ENCODE measurements around the gene NEK1.

Gene NEK1

DNA sequence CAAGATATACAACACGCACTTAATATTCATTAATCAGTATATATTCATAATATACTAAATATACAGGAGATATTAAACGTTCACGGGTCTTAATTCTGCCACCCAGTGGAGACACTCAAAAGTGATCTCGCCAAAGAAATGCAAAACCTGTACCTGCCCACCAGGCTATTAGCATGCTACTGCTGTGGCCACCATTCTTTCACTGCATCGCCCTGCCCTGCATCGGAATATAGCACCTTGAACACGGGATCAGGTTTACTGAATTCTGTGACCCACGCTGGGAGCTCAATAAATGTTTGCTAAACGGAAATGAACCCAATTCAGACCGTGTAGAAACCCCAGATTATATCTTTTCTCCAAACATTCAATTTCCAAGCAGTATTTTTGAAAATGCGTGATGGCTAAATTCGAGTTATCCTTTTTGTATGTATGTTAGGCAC is 7.2 kb upstream of the NEK1 start:
- TF ChIP-seq, protein P1, sequence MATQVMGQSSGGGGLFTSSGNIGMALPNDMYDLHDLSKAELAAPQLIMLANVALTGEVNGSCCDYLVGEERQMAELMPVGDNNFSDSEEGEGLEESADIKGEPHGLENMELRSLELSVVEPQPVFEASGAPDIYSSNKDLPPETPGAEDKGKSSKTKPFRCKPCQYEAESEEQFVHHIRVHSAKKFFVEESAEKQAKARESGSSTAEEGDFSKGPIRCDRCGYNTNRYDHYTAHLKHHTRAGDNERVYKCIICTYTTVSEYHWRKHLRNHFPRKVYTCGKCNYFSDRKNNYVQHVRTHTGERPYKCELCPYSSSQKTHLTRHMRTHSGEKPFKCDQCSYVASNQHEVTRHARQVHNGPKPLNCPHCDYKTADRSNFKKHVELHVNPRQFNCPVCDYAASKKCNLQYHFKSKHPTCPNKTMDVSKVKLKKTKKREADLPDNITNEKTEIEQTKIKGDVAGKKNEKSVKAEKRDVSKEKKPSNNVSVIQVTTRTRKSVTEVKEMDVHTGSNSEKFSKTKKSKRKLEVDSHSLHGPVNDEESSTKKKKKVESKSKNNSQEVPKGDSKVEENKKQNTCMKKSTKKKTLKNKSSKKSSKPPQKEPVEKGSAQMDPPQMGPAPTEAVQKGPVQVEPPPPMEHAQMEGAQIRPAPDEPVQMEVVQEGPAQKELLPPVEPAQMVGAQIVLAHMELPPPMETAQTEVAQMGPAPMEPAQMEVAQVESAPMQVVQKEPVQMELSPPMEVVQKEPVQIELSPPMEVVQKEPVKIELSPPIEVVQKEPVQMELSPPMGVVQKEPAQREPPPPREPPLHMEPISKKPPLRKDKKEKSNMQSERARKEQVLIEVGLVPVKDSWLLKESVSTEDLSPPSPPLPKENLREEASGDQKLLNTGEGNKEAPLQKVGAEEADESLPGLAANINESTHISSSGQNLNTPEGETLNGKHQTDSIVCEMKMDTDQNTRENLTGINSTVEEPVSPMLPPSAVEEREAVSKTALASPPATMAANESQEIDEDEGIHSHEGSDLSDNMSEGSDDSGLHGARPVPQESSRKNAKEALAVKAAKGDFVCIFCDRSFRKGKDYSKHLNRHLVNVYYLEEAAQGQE (IDR thresholded peaks at IDR 0.05; ENCODE audit: insufficient read depth in 1 of 2, low read depth in 2 of 2, low read length in 2 of 2), result no peak
- no peak for TF ChIP-seq FOXP2 (optimal IDR thresholded peaks at IDR 0.05; ENCODE audit: borderline replicate concordance, extremely low read depth, extremely low read length, insufficient read depth)
- TF ChIP-seq TAF1 (IDR thresholded peaks at IDR 0.05; ENCODE audit: borderline replicate concordance, insufficient read depth, low read length), result no peak
- no peak for TF ChIP-seq POLR2AphosphoS5 (IDR thresholded peaks at IDR 0.05; ENCODE audit: low read depth, low read length)
- no peak for TF ChIP-seq SIN3A (IDR thresholded peaks at IDR 0.05; ENCODE audit: borderline replicate concordance, insufficient read depth, low read length)

GRCh38 chr4:169618986-169619385 is 6.6 kb upstream of the NEK1 start:
- TF ChIP-seq, protein P1 (IDR thresholded peaks at IDR 0.05; ENCODE audit: insufficient read depth in 1 of 2, low read depth in 2 of 2, low read length in 2 of 2), result no peak
- TF ChIP-seq FOXP2 (optimal IDR thresholded peaks at IDR 0.05; ENCODE audit: borderline replicate concordance, extremely low read depth, extremely low read length, insufficient read depth) (no peak), TAF1 (IDR thresholded peaks at IDR 0.05; ENCODE audit: borderline replicate concordance, insufficient read depth, low read length) (no peak), POLR2AphosphoS5 (IDR thresholded peaks at IDR 0.05; ENCODE audit: low read depth, low read length) (no peak), SIN3A (IDR thresholded peaks at IDR 0.05; ENCODE audit: borderline replicate concordance, insufficient read depth, low read length) (no peak)

- no peak for TF ChIP-seq POLR2AphosphoS5 (IDR thresholded peaks at IDR 0.05; ENCODE audit: low read depth, low read length)
- no peak for TF ChIP-seq SIN3A (IDR thresholded peaks at IDR 0.05; ENCODE audit: borderline replicate concordance, insufficient read depth, low read length)
- no peak for TF ChIP-seq TAF1 (IDR thresholded peaks at IDR 0.05; ENCODE audit: borderline replicate concordance, insufficient read depth, low read length)
- TF ChIP-seq, protein P1 (IDR thresholded peaks at IDR 0.05; ENCODE audit: insufficient read depth in 1 of 2, low read depth in 2 of 2, low read length in 2 of 2), result no peak
- no peak for TF ChIP-seq FOXP2 (optimal IDR thresholded peaks at IDR 0.05; ENCODE audit: borderline replicate concordance, extremely low read depth, extremely low read length, insufficient read depth)
These were observed 5.9 kb upstream of the NEK1 start for GRCh38 chr4:169618286-169618685.

DNA sequence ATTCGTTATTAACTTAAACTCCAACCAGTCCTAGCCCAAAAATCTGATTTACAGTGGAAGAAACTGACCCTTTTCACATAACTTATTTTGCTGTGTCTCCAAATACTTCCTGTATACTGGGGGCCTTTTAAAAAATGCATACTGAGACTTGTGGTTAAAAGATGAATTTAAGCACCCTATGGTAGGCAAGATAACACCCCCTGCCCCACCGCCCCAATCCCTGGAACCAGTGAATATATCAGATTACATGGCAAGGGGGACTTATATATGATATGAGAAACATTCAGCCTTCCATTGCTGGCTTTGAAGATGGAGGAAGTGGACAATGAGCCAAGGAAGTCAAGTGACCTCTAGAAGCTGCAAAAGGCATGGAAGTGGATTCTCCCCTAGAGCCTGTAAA is 4.9 kb upstream of the NEK1 start:
- TF ChIP-seq POLR2AphosphoS5 (IDR thresholded peaks at IDR 0.05; ENCODE audit: low read depth, low read length) (no peak), SIN3A (IDR thresholded peaks at IDR 0.05; ENCODE audit: borderline replicate concordance, insufficient read depth, low read length) (no peak), TAF1 (IDR thresholded peaks at IDR 0.05; ENCODE audit: borderline replicate concordance, insufficient read depth, low read length) (no peak), FOXP2 (optimal IDR thresholded peaks at IDR 0.05; ENCODE audit: borderline replicate concordance, extremely low read depth, extremely low read length, insufficient read depth) (no peak)
- TF ChIP-seq, protein P1 (IDR thresholded peaks at IDR 0.05; ENCODE audit: insufficient read depth in 1 of 2, low read depth in 2 of 2, low read length in 2 of 2), result no peak

GRCh38 chr4:169616846-169617245 is 4.5 kb upstream of the NEK1 start:
- TF ChIP-seq, protein P1 (IDR thresholded peaks at IDR 0.05; ENCODE audit: insufficient read depth in 1 of 2, low read depth in 2 of 2, low read length in 2 of 2), result no peak
- no peak for TF ChIP-seq TAF1 (IDR thresholded peaks at IDR 0.05; ENCODE audit: borderline replicate concordance, insufficient read depth, low read length)
- no peak for TF ChIP-seq FOXP2 (optimal IDR thresholded peaks at IDR 0.05; ENCODE audit: borderline replicate concordance, extremely low read depth, extremely low read length, insufficient read depth)
- no peak for TF ChIP-seq POLR2AphosphoS5 (IDR thresholded peaks at IDR 0.05; ENCODE audit: low read depth, low read length)
- no peak for TF ChIP-seq SIN3A (IDR thresholded peaks at IDR 0.05; ENCODE audit: borderline replicate concordance, insufficient read depth, low read length)

All from PFSK-1 (cell line).